T-helper 9 cell (primary cell): ENCODE measurements around the gene ONECUT1.
"Not testable (repeated sequence)": the region's sequence is repeated elsewhere in the genome, so short reads cannot be mapped to it uniquely, and the experiment has no call there.

Experiments used
- DNase-seq: peaks from one replicate; pipeline ENCODE4 v3.0.0-alpha.2; 2020
- total RNA-seq, 2 donors: gene quantifications; one replicate each; lab custom pipeline; 2026; lab: John Stamatoyannopoulos, UW

The ONECUT1 gene
- total RNA-seq, result 0 reads per million in 2 donors

DNA sequence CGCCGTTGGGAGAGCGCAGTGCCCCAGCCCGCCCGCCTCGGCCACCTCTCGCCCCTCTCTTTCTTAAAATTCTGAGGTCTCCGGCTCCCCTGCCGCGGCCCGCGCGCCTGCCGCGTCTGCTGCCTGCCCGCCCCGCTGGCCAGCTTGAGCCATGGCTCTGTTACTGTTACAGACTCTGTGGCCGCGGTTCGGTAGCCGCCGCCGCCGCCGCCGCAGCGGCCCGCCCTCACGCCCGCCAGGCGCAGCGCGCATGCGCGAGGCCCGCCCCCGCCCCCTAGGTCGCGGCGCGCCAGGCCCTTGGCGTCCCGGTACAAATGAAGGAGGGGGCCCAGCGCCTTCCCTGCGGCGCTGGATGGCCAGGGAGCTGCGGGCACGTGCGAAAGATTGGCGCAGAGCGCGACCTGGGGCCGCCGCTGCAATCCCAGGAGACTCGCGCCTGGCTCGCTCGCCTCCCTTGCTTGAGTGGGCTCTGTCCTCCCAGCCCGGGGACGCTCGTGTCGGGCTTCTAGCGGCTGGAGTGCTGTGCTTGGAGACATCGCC is at the start of gene ONECUT1:
Gene ONECUT1, minus strand, starts transcription at position 168 of the 540 bp plus-strand sequence. CDS start 452 bp downstream, outside the sequence.
- DNase-seq, result no peak

DNA sequence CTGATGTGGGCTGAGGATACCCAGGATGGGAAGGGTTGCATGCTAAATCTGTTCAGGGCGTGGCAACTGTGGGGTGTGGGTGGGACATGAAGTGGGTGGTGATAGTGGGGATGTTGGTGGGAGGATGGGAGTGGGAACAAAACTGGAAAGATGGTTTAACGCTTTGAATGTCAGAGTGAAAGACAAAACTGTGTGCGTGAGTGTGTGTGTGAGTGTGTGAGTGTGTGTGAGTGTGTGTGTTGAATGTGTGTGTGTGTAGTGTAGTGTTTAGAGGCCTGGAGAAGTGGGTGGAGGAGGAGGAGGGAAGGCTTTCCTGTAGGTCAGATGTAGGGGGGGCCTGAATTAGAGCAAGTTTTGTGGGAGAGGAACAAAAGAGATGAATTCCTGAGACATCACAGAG is 44.2 kb upstream of the ONECUT1 start:
- no peak for DNase-seq

- not testable (repeated sequence) for DNase-seq
Observed at GRCh38 chr15:52824169-52824942, 34.2 kb upstream of the ONECUT1 start.

DNA sequence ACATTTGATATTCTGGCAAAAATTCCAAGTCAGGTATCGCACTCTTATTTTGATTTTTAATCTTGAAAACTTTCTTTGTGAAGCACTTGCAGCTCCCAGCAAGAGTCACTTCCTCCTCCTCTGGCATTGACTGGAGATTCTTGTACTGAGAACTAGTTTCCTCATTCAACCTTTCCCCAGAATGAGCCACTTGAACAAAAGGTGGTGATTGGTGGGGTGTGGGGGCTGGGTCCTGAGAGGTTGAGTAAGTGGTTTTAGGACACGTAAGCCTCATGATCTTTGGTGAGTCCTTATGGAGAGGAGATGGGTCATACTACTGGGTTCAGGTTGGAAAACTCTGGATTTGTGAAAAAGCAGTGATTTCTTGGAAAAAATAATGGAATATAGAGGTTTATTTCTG is 32.3 kb upstream of the ONECUT1 start:
- no peak for DNase-seq

GRCh38 chr15:52819253-52819652 is 29.1 kb upstream of the ONECUT1 start:
- DNase-seq, result no peak

- DNase-seq, result not testable (repeated sequence)
Observed at GRCh38 chr15:52815899-52816298, 25.8 kb upstream of the ONECUT1 start.

DNA sequence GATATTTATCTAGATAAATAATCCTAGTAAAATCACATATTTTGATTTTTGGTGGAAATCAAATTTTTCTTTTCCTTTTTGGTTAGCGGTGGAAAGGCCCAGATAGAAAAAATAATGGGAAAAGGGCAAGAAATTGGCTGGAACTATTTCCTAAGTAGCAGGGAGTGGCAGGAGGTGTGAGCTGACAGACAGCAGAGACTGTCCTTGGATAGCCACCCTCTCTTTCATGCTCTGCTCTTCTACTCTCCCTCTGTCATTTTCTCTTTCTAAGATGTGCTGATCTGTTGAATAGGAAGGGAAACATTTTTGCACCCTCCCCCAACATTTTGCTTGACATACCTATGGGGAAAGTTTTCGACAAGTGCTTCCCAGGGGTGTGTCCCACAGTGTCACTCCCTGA is 18.9 kb upstream of the ONECUT1 start:
- no peak for DNase-seq

- no peak for DNase-seq
Observed at GRCh38 chr15:52808441-52808840, 18.3 kb upstream of the ONECUT1 start.

DNA sequence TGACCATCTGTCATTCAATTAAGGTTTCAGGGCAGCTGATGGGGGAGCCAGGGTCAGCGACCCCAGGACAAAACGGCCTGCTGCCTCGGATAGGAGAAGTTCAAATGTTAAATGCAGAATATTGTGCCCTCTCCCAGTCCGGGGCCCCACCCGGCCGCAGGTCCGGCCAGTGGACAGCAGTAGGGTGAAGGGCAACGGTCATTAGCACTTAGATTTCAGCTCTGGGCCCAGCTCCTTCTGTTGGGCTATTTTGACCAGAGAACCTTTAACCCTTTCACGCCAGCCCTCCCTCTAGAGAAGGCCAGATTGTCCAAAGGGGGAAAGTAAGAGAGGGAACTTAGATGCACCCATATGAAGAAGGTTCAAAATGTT is 16.1 kb upstream of the ONECUT1 start:
- DNase-seq, result no peak

GRCh38 chr15:52805351-52806283 is 15.5 kb upstream of the ONECUT1 start:
- DNase-seq, result no peak

- no peak for DNase-seq
Observed at GRCh38 chr15:52804526-52805081, 14.5 kb upstream of the ONECUT1 start.

- DNase-seq, result no peak
Observed at GRCh38 chr15:52803467-52804306, 13.6 kb upstream of the ONECUT1 start.

DNA sequence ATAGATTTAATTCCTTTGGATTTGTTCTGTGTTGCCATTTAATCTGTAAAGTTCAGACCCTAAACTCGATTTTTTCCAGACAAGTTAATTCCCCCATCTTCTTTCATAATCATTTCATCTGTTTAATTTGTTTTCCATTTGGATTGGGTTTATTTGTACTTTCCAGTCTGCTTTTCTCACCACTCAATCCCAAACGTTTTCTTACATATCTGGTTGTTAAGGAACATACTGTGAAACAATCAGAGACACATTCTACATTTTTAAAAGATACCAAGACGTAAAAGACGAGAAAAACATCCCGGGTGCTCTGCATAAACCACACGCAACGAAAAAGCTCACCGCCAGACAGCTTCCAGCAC is 13.0 kb upstream of the ONECUT1 start:
- no peak for DNase-seq

GRCh38 chr15:52802110-52802509 is 12.0 kb upstream of the ONECUT1 start:
- no peak for DNase-seq

DNA sequence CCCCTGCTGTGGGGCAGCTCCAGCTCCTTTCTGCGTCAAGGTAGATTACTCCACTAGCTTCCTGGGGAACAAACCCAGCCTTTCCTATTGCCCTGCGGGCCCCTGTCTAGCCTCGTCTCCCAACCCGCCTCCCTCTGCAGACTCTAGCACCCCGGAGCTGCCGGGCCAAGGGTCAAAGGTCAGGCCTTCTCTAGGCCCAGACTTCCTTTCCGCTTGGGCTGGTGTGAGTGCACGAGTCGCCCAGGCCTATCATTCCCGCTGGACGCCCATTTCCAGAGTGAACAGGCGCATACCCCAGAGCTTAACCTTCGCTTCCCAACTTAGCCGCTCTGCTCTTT is 11.6 kb upstream of the ONECUT1 start:
- DNase-seq, result no peak

GRCh38 chr15:52800828-52801747 is 11.0 kb upstream of the ONECUT1 start:
- no peak for DNase-seq

- DNase-seq, result no peak
Observed at GRCh38 chr15:52799145-52799811, 9.1 kb upstream of the ONECUT1 start.

GRCh38 chr15:52798529-52799101 is 8.5 kb upstream of the ONECUT1 start:
- DNase-seq, result no peak

DNA sequence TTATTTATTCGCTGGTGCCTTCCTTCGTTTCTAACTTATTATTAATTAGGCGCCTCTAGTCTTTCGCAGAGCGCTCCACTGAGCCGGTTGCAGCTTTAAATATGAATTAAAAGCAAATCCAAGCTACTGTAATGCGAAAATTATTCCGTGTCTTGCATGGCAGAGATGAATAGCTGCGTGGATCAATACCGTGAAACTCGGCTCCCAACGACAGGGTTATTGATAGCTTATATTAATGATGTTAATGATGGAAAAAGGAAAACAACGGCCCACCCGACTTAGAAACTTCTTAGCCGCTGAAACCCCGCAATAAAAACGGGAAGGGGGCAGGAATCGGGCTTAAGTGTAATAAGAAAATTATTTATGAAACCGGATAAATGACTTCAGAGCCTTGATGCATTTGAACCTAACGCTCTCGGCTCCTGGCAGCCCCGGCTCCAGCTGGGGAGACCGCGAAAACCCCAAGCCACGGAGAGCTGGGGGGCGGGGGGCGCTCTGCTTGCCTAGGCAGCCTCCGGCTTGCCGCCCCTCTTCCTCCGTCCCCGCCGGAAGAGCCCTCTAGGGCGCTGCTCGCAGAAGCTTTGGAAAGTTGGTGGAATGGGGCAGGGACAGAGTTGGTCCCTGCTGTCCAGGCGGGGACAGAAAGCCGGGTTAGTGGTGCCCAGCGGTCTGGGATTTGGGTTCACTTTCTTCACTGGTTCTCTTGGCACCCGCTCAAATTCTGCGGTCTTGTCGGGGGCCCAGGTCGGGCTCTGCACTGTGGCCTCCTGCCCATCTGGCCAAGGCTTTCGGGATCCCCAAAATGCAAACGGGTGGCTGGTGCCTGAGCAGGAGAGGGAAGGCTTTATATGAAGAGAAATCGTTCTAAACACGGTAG is 7.7 kb upstream of the ONECUT1 start:
- DNase-seq, result no peak
